ENCODE results near the gene PTGFRN. TPM values are rescaled to one million over a fixed set of nuclear protein-coding genes. Genes with fewer than 3 reads are reported as not detected.

Gene PTGFRN
- total RNA-seq, 1 donor from 2014 or later: 91.3 TPM

DNA sequence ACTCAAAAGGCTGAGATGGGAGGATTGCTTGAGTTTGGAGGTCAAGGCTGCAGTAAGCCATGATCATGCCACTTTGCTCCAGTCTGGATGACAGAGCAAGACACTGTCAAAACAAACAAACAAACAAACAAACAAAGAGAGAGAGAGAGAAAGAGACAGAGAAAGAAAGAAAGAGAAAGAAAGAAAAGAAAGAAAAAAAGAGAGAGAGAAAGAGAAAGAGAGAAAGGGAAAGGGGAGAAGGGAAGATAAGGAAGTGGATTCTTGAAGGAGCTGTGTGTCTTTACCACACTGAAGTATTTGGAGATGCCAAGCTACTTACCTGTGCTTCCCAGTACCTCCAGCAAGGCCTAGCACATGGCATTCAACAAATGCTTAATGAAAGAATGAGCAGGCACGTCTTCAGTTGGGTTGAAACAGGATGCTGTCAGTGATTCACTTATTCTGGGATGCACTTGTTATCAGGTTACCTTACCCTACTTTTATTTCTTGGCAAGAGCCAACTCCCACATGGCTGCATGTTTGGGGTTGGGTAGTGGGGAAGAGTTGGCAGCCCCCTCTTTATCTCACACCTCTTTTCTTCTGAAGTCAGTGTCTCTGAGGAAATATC is 120.7 kb downstream of the PTGFRN start:
- DNase-seq (ENCODE audit: low read depth): no peak
- TF ChIP-seq, protein P1, sequence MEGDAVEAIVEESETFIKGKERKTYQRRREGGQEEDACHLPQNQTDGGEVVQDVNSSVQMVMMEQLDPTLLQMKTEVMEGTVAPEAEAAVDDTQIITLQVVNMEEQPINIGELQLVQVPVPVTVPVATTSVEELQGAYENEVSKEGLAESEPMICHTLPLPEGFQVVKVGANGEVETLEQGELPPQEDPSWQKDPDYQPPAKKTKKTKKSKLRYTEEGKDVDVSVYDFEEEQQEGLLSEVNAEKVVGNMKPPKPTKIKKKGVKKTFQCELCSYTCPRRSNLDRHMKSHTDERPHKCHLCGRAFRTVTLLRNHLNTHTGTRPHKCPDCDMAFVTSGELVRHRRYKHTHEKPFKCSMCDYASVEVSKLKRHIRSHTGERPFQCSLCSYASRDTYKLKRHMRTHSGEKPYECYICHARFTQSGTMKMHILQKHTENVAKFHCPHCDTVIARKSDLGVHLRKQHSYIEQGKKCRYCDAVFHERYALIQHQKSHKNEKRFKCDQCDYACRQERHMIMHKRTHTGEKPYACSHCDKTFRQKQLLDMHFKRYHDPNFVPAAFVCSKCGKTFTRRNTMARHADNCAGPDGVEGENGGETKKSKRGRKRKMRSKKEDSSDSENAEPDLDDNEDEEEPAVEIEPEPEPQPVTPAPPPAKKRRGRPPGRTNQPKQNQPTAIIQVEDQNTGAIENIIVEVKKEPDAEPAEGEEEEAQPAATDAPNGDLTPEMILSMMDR (IDR thresholded peaks at IDR 0.05; ENCODE audit: insufficient read depth, low read length, poor library complexity, severe bottlenecking): no peak
- no peaks in the 10 kb centered on the region for H3K27me3 ChIP-seq (ENCODE audit: control insufficient read depth, insufficient read depth, low read length)
- no peaks in the 10 kb centered on the region for H3K36me3 ChIP-seq (ENCODE audit: control insufficient read depth, insufficient read depth, low read length)
- H3K4me3 ChIP-seq (ENCODE audit: low read depth, low read length): no peak overlapping the region

- Histone ChIP-seq H3K4me3 (ENCODE audit: low read depth, low read length) (no peak overlapping the region), H3K27me3 (ENCODE audit: control insufficient read depth, insufficient read depth, low read length) (no peaks in the 10 kb centered on the region), H3K36me3 (ENCODE audit: control insufficient read depth, insufficient read depth, low read length) (no peaks in the 10 kb centered on the region)
- TF ChIP-seq, protein P1 (IDR thresholded peaks at IDR 0.05; ENCODE audit: insufficient read depth, low read length, poor library complexity, severe bottlenecking): no peak
- no peak for DNase-seq (ENCODE audit: low read depth)
These were observed 122.5 kb downstream of the PTGFRN start for GRCh38 chr1:117032266-117032665.

DNA sequence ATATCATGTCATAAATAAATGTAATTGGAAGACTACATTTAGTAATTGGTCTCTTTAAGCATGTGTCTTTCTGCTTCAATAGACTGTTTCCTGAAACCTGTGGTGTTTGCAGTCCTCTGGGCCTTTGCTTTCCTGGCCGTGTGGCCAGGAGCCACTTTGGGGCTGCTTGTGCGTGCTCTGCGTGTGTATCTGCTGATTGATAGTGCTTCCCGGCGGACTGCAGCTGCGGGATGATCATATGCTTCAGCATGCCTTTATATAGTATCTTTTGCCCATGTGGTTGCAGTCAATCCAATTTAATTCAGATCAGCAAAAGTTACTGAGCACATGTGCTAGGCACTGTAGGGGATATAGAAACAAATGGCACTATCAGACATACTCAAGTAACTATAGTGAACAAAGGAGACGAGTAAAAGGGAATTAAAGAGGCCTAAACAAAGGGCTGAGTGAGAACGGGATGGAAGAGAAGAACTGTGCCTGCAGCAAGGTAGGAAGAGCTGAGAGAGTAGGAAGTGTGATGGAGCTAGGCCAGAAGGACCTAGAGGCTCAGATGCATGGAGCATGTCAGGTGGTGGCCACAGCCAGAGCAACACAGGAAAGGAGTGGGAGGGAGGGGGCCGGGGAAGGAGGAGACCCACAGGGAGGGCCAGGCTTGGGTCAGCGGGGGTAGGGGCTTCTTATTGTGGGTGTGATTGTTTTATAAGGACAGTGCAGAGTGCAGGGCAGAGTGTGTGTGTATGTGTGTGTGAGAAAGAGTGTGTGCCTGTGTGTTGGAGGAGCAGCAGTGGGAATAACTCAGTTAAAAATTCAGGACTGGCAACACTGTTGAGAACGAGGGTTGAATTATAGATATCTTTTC is 123.2 kb downstream of the PTGFRN start:
- TF ChIP-seq, protein P1 (IDR thresholded peaks at IDR 0.05; ENCODE audit: insufficient read depth, low read length, poor library complexity, severe bottlenecking): no peak
- DNase-seq (ENCODE audit: low read depth): no peak
- Histone ChIP-seq H3K27me3 (ENCODE audit: control insufficient read depth, insufficient read depth, low read length) (no peaks in the 10 kb centered on the region), H3K4me3 (ENCODE audit: low read depth, low read length) (no peak overlapping the region), H3K36me3 (ENCODE audit: control insufficient read depth, insufficient read depth, low read length) (no peaks in the 10 kb centered on the region)

DNA sequence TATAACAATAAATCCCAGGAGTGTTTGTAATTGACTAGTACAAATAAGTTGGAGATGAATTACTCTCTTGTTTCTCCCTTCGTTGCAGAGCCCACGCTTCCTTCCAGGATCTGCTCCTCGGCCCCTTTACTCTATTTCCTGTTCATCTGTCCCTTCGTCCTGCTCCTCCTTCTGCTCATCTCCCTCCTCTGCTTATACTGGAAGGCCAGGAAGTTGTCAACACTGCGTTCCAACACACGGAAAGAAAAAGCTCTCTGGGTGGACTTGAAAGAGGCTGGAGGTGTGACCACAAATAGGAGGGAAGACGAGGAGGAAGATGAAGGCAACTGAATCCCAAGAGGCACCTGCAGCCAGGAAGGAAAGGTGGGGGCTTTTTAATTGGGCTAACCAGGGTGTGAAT is 124.1 kb downstream of the PTGFRN start:
- DNase-seq (ENCODE audit: low read depth): no peak
- TF ChIP-seq, protein P1 (IDR thresholded peaks at IDR 0.05; ENCODE audit: insufficient read depth, low read length, poor library complexity, severe bottlenecking): no peak
- H3K36me3 ChIP-seq (ENCODE audit: control insufficient read depth, insufficient read depth, low read length): no peaks in the 10 kb centered on the region
- no peaks in the 10 kb centered on the region for H3K27me3 ChIP-seq (ENCODE audit: control insufficient read depth, insufficient read depth, low read length)
- no peak overlapping the region for H3K4me3 ChIP-seq (ENCODE audit: low read depth, low read length)

- TF ChIP-seq, protein P1 (IDR thresholded peaks at IDR 0.05; ENCODE audit: insufficient read depth, low read length, poor library complexity, severe bottlenecking): no peak
- Histone ChIP-seq H3K4me3 (ENCODE audit: low read depth, low read length) (no peak overlapping the region), H3K36me3 (ENCODE audit: control insufficient read depth, insufficient read depth, low read length) (no peaks in the 10 kb centered on the region), H3K27me3 (ENCODE audit: control insufficient read depth, insufficient read depth, low read length) (no peaks in the 10 kb centered on the region)
- DNase-seq (ENCODE audit: low read depth): no peak
These were observed 125.1 kb downstream of the PTGFRN start for GRCh38 chr1:117034791-117035290.

Measured in kidney epithelial cell (primary cell).